ENCODE data around the gene TXNDC11. TPM values are rescaled to one million over a fixed set of nuclear protein-coding genes. Genes with fewer than 3 reads are reported as not detected.

TXNDC11 gene
- polyA plus RNA-seq, 3 donors: 40.2 to 42.6 (median 41.7) TPM

DNA sequence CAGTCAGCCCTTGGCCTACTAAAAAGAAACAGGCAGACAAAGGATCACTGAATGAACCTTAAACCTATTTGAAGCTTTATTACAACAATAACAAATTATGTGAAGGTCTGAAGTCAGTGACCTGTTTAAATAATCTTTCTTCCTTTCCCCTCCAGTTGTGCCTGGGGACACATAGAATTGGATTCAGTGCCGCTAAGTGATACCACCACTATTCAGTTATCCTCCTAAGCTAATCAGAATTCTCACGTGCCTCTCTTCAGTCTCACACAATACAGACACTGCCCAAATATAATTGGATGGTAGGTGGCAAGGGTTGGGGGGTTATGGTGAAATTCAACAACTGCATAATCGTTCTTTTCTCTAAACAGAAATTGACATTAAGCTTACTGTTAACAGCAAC, 11.4 kb downstream of the TXNDC11 start:
- DNase-seq (ENCODE audit: extremely low read depth in 1 of 11, low read depth in 9 of 11, low spot score in 4 of 11): no peak

DNA sequence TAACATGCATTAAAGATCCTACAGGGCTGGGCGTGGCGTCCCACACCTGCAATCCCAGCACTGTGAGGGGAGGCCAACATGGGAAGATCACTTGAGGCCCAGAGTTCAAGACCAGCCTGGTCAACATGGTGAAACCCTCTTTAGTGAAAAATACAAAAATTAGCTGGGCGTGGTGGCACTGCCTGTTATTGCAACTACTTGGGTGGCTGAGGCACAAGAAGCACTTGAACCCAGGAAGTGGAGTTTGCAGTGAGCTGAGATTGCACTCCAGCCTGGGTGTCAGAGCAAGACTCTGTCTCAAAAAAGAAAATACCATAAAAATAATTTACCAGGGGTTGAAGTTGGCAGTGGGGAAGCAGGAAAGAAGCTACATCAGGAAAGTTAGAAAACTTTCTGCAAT, 12.9 kb downstream of the TXNDC11 start:
- no peak for DNase-seq (ENCODE audit: extremely low read depth in 1 of 11, low read depth in 9 of 11, low spot score in 4 of 11)

DNA sequence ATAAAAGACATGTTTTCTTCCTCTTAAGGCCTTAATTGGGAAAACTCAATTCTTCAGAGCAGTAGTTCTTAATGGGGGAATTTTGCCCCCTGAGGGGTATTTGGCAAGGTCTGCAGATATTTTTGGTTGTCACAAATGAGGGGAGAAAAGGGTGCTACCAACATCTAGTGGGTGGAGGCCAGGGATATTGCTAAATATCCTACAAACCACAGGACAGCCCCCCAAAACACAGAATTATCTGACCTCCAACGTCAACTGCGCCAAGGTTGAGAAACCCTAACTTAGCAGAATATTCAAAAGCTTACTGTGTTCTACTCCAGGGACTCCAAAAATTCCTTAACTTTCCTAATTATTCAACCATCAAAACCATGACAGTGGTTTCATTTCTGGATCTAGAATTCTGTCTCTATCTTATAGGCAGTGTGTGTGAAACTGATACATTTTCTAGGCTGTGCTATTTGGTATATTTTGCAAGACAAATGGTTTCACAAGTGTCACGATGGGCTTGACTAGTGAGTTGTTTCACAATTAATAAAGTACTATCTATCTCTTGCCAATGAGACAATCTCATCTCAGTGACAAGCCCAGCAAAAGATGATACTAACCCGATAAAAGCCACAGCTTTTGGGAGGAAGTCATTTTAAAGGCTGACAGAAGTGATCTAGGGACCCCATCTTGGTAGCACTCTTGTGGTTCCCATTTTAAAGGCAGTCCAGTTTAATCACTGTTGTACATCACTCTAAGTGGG, 14.7 kb downstream of the TXNDC11 start:
- no peak for DNase-seq (ENCODE audit: extremely low read depth in 1 of 11, low read depth in 9 of 11, low spot score in 4 of 11)

DNA sequence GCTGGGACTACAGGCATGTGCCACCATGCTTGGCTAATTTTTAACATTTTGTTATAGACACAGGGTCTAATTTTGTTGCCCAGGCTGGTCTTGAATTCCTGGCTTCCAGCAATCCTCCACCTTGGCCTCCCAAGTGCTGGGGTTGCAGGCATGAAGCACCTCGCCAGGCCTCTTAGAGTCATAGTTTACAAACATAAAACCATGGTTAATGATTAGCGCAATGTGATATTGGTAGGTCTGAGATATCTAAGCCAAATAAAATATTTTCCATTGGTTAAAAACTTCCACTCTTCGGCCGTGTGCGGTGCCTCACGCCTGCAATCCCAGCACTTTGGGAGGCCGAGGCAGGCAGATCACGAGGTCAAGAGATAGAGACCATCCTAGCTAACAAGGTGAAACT, 16.6 kb downstream of the TXNDC11 start:
- no peak for DNase-seq (ENCODE audit: extremely low read depth in 1 of 11, low read depth in 9 of 11, low spot score in 4 of 11)

DNA sequence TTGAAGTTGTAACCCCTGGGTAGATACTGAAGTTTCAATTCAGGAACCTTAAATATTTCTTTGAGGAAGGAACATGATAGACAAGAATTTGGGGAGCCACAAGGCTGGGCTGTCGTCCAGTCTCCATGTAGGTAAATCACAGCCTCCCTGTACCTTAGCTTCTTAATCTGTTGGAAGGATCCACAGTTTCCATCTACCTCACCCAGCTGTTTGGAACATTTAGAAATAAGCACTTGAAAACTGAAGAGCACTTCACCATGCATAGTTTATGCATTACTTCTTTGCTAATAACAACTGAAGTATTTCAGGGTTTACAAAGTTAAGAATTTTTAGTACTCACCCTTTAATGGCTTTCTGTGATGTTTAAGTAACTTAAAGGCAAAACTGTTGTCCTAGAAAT, 17.2 kb downstream of the TXNDC11 start:
- DNase-seq (ENCODE audit: extremely low read depth in 1 of 11, low read depth in 9 of 11, low spot score in 4 of 11): no peak

DNA sequence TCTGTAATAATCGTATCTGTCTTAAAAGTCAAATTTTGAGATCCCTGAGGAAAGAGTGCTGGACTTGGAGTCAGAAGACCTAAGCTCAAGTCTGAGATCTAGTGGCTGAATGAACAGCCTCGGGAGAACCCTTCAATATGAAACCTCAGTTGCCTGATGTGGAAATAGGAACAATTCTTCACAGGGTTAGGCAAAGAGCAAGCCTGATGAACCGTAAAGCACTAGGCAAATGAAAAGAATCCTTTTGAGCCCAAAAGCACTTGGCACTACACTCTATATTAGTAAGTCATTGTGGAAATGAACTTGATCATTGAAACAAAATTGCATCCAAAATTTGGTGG, 20.2 kb downstream of the TXNDC11 start:
- DNase-seq (ENCODE audit: extremely low read depth in 1 of 11, low read depth in 9 of 11, low spot score in 4 of 11): no peak

DNA sequence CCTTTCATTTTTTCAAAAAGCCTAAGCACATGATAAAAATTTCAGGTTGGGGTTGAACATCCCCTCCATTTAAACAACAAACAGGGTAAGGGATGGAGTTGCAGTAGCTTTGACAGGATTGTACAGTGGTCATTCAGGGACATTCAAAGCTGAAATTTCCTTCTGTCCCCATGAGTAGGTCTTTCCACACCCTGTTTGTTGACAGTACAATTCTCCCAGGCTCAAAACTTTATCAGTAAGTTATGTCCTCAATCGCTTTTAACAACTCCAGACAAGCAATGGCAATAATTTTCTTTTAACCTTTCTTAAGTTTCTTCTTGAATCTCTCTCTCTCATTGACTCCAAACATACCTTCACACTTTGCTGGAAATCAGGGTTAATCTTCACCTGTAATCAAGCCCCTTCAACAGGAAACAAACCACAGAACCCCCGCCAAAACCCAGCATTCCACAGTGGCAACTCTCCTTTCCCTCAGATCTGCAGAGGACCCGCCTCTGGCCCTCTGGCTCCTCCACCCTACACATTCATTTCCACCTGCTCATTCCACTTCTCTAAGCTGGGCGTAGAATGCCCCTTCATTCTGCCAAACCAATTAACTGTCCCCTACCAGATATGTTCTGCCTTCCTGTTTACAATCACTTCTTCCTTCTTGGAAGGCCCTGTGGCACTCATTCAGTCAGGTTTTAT, 20.7 kb downstream of the TXNDC11 start:
- DNase-seq (ENCODE audit: extremely low read depth in 1 of 11, low read depth in 9 of 11, low spot score in 4 of 11): no peak

DNA sequence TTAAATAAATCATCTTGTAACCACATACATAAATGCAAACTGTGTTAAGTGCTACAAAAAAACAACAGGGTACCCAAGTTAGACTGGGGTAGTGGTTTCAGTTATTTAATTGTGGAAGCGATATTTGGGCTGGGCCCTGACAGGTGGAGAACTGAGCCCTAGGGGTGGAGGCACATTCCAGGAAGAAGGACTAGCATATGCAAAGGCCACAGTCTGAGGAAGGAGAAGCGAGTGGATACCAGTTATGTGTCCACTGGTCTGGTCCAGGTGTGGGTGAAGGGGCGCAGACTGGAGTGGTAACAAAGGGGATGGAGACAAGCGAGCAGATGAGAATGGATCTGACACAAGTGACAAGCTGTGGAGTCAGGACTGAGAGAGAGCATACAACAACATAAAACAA, 22.9 kb downstream of the TXNDC11 start:
- no peak for DNase-seq (ENCODE audit: extremely low read depth in 1 of 11, low read depth in 9 of 11, low spot score in 4 of 11)

DNA sequence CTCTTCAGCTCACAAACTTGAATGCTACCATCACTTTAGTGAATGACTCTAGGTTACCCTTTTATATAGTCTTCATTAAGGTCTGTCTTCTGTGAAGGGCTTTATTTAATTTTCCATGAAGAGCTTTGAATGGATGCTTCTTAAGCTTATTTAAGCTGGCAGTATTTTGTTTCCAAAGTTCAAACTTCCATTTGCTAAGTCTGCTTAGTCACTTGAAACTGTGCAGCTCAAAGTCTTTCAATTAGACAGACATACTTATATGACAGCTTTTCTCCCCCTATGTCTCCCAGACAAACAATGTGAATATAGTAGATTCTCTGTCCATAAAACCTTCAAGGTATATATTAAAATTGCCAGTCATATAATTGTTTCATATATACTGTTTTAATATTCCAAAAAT, 23.5 kb downstream of the TXNDC11 start:
- DNase-seq (ENCODE audit: extremely low read depth in 1 of 11, low read depth in 9 of 11, low spot score in 4 of 11): no peak

DNA sequence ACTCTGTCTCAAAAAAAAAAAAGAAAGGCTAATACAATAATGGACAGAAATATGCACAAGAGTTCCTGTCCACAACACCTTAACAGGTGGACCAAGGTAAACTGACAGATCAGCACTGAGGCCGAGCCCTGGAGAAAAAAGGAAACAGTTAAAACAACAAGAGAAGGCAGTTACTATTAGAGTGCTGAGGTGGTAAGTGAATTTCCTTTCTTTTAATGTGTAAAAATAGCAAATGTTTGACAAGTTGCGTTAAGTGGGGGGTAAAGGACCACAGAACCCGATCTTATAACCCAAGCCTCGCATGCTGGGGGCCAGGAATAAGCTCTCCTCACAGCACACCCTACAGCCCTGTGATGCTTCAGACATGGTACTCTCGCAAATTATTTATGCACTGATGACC, 24.8 kb downstream of the TXNDC11 start:
- DNase-seq (ENCODE audit: extremely low read depth in 1 of 11, low read depth in 9 of 11, low spot score in 4 of 11): no peak

DNA sequence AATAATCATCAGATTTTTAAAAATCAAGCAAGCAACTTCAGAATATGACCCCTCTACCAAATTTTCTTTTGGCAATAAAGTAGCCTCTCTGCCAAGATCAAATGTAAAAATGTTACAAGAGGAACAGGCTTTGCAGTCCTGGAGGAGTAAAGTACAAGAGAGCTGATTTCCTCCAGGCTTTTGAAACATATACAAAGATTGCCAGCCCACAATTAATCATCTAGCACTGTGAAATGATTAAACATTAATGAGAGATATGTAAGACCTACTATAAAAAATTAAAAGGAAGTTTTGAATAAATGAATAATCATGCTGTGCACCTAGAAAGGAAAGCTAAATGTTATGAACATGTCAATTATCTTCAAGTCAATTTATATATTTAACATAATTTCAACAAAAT, 26.3 kb downstream of the TXNDC11 start:
- no peak for DNase-seq (ENCODE audit: extremely low read depth in 1 of 11, low read depth in 9 of 11, low spot score in 4 of 11)

DNA sequence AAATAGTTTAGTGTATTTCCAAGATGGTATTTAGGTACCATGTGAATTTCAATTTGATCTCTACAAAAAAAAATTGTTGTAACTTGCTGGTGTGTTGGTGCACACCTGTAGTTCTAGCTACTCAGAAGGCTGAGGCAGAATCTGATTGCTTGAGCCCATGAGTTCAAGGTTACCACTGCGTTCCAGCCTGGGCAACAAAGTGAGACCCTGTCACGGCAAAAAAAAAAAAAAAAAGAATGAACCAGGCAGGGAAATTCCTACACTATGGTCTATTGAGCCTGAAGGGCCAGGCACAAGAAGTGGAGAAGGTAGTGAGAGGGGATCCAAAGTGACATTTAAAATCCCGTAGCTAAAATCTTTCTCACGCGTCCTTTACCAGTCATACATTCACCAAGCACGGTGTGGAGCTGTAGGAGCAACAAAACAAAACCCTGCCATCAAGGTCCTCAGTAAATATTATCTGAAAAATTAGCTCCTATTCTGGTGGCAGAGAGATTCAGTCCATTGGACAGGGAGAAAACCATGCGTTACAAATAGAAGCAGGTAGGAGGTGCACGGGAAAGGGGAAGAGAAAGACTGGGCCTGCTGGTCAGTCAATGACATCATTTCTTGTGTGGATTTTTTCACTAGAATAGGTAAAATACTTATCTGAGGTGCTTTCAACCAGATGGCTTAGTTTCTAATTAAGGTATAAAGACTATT, 27.3 kb downstream of the TXNDC11 start:
- no peak for DNase-seq (ENCODE audit: extremely low read depth in 1 of 11, low read depth in 9 of 11, low spot score in 4 of 11)

DNA sequence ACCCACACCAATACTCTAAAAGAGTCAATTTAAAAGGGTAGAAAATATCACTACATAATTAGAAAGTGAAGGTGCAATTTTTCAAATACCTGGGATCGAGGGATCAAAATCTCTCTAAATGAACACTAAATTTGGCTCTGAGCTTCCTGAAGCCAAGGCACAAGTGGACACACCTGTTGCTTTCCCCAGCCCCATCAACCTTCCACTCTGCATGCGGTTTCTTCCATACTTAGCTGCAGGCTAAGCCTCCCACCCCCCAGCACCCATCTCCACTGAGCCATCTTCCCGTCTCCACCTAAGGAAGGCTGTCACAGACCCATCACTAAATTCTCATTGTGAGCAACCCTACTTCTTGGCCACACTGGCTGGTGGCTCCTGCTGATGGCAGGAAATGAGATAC, 30.5 kb downstream of the TXNDC11 start:
- no peak for DNase-seq (ENCODE audit: extremely low read depth in 1 of 11, low read depth in 9 of 11, low spot score in 4 of 11)

DNA sequence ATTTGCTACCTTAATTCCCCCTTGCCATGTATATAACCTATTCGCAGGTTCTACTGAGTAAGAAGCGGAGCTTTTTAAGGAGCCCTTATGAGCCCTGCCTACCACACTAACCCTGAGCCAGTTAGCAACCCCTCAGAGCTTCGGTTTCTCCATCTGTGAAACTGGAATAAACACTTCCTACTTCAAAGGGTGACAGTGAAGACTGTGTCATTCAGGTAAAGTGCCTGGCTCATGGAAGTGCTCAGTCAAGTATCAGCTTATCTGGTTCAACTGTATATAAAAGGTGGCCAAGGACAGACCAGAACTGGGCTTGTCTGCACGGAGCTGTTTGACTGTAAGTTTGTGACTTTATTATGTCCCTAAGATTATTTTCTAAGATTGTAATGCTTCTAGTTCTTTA, 31.0 kb downstream of the TXNDC11 start:
- DNase-seq (ENCODE audit: extremely low read depth in 1 of 11, low read depth in 9 of 11, low spot score in 4 of 11): no peak

DNA sequence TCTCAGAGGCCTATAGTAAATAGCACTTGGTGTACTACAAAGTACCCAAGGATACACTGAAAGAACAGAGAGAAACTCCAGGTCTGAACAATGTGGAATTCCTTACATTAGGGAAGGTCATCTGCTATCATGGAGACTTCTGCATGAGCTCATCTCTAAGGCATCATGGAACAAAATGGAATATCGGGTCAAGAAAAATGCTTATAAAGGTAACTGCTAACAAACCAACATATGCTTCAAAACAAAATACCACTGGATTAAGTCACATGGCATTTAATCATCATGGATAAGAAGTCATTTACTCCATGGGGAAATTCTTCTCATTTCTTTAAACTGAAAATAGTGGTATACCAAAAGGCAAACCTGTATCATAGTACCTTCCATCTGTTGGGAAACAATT, 34.2 kb downstream of the TXNDC11 start:
- no peak for DNase-seq (ENCODE audit: extremely low read depth in 1 of 11, low read depth in 9 of 11, low spot score in 4 of 11)

DNA sequence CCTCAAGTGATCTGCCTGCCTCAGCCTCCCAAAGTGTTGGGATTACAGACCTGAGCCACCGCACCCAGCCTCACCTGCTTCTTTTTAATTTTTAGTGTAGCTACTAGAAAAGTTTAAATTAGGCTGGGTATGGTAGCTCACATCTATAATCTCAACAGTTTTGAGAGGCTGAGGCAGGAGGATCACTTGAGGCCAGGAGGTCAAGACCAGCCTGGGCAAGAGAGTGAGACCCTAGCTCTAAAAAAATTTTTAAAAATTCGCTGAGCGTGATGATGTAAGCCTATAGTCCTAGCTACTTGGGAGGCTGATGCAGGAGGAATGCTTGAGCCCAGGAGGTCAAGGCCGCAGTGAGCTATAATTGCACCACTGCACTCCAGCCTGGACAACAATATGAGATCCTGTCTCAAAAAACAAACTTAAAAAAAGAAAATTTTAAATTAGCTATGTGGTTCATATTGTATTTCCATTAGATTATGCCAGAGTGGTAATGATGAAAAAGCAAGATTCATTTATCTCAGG, 34.9 kb downstream of the TXNDC11 start:
- no peak for DNase-seq (ENCODE audit: extremely low read depth in 1 of 11, low read depth in 9 of 11, low spot score in 4 of 11)

DNA sequence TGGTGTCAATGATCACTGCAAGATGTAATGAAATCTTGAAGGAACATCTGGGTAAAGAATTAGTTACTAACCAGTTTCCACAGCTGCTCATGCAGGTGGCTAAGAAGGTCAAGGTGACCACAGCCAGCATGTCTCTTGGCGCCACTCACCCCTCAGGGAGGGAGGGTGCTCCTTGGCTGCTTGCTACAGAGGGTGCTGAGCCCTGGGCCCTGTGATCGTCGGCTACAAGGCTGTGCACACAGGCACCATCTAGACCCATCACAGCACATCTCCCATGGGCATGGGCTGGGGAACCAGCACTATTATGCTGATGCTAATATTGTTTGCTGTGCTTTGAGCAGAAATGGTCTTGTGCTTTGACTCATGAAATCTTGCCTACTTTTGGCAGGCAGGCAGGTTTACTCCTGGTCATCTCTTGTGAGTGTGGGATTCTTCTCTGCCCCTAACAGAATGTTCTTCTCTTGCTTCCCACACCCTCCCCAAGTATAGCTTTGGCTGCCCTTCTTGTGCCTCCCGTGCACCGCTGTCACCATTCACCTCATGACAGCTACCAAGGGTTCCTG, 36.4 kb downstream of the TXNDC11 start:
- no peak for DNase-seq (ENCODE audit: extremely low read depth in 1 of 11, low read depth in 9 of 11, low spot score in 4 of 11)

DNA sequence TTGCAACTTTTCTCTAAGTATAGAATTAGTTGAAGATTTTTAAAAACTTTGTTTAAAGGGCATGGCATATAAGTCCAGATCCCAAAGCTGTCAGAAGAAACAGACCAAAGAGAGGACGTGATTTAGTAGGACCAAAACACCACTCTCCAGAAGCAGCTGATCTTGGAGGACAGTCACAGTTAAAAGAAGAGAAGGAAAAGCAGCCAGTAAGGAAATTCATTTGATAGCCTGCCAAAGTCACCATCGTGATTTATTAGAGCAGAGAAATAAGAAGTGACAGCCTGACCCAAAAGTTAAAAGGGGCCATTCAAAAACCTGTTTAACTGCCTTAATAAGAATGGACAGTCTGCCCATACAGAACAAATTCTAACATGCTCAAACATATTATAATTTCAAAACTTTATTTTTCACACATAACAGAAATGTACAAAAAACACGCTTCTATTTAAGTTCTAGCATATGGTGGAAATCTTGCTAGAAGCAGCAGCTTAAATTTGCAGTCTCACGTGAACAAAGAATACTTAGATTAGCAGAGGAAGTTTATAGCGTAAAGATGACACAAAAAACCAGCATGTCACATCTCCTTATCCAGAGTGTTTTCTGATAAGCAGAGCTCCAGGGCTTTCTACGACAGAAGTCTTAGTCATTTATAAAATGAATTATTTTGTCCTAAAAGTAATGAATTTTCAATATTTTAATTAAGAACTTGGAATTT, 37.2 kb downstream of the TXNDC11 start:
- no peak for DNase-seq (ENCODE audit: extremely low read depth in 1 of 11, low read depth in 9 of 11, low spot score in 4 of 11)

DNA sequence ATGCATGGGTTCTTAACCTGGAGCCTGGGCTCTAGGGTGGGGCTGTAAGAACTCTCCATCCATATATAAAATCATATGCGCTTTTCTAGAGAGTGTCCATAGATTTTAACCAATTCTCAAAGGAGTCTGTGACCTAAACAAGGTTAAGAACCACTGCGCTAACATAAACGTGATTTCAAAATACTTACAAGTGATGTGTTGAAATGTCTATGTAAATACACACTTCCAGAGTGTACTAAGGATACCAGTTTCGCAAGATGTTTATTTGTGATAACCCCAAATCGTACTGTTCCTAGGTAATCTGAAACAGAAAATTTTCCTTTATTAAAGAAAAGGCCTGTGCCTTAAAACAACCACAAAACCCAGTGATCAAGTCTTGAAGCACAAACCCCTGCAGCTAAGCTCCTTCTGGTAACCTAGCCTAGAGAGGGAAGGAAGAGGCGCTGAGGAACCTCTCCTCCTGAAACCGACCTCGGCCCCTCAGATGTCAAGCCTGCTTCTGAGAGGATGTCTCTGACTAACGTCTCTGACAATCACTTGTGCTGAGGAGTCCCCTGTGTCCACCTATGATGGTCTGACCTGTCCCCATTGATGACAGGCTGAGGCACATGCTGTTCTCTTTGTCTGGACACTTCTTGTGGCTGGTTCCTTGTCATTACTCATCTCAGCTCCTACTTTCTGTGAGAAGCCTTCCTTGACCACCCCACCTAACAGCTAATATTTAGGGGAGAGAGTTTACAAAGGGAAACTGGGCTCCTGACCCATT, 42.2 kb downstream of the TXNDC11 start:
- no peak for DNase-seq (ENCODE audit: extremely low read depth in 1 of 11, low read depth in 9 of 11, low spot score in 4 of 11)

Data from renal cortex interstitium (tissue), 11 donors.